GOT3 (cell line): ENCODE results near the gene GAGE12H.
A peak's percentile ranks its signal among the peaks of the same experiment; 100 is the strongest.
"Not testable (repeated sequence)": the region's sequence is repeated elsewhere in the genome, so short reads cannot be mapped to it uniquely, and the experiment has no call there.

Source experiments
- DNase-seq: peaks from one replicate; lab custom pipeline; 2025; ENCODE audit warnings: mixed read lengths; lab: John Stamatoyannopoulos, UW

Gene GAGE12H

GRCh38 chrX:49579649-49580048 lies at the start of gene GAGE12H:
Gene GAGE12H, plus strand, starts transcription at chrX:49579949. Its CDS starts 1,155 bp downstream, at chrX:49581104.
- DNase-seq: not testable (repeated sequence)

- not testable (repeated sequence) for DNase-seq
These were observed 47.9 kb upstream of the GAGE12H start, which contains the start of gene GAGE12C for GRCh38 chrX:49531877-49532276. Gene GAGE12C, plus strand, starts transcription at chrX:49532177. Its CDS starts 1,155 bp downstream, at chrX:49533332.

GRCh38 chrX:49541433-49541832 lies 38.3 kb upstream of the GAGE12H start, which contains the start of gene GAGE12D:
Gene GAGE12D, plus strand, starts transcription at chrX:49541733. Its CDS starts 1,155 bp downstream, at chrX:49542888.
- not testable (repeated sequence) for DNase-seq

- DNase-seq: not testable (repeated sequence)
These were observed 28.8 kb upstream of the GAGE12H start, which contains the start of gene GAGE12E for GRCh38 chrX:49550989-49551388. Gene GAGE12E, plus strand, starts transcription at chrX:49551289. Its CDS starts 1,155 bp downstream, at chrX:49552444.

GRCh38 chrX:49560542-49560941 lies 19.2 kb upstream of the GAGE12H start, which contains the start of gene GAGE12F:
Gene GAGE12F, plus strand, starts transcription at chrX:49560842. Its CDS starts 1,155 bp downstream, at chrX:49561997.
- not testable (repeated sequence) for DNase-seq

GRCh38 chrX:49568728-49569127 lies 11.0 kb upstream of the GAGE12H start:
- not testable (repeated sequence) for DNase-seq

GRCh38 chrX:49569152-49569551 lies 10.6 kb upstream of the GAGE12H start:
- not testable (repeated sequence) for DNase-seq

- not testable (repeated sequence) for DNase-seq
These were observed 9.6 kb upstream of the GAGE12H start, which contains the start of gene GAGE12G for GRCh38 chrX:49570100-49570499. Gene GAGE12G, plus strand, starts transcription at chrX:49570400. Its CDS starts 1,155 bp downstream, at chrX:49571555.

- not testable (repeated sequence) for DNase-seq
These were observed 9.4 kb downstream of the GAGE12H start, which contains the start of gene GAGE2A for GRCh38 chrX:49589196-49589595. Gene GAGE2A, plus strand, starts transcription at chrX:49589496. Its CDS starts 1,155 bp downstream, at chrX:49590651.

- not testable (repeated sequence) for DNase-seq
These were observed 10.2 kb downstream of the GAGE12H start for GRCh38 chrX:49589769-49590478.

GRCh38 chrX:49590488-49590887 lies 10.7 kb downstream of the GAGE12H start:
- DNase-seq: not testable (repeated sequence)

GRCh38 chrX:49598720-49599119 lies 19.0 kb downstream of the GAGE12H start, which contains the start of gene GAGE1:
Gene GAGE1, plus strand, starts transcription at chrX:49599020. Its CDS starts 1,155 bp downstream, at chrX:49600175.
- DNase-seq: not testable (repeated sequence)

- DNase-seq: no peak
These were observed 31.1 kb downstream of the GAGE12H start for GRCh38 chrX:49610718-49611310.

GRCh38 chrX:49618574-49618973 lies 38.8 kb downstream of the GAGE12H start:
- no peak for DNase-seq

- DNase-seq: peak; percentile 1
These were observed 47.5 kb downstream of the GAGE12H start for GRCh38 chrX:49627086-49627777.
